GM10248 (cell line): Measurements from ENCODE around the gene SDCCAG8.

Source experiments
- CTCF ChIA-PET: fragments of 300-600 bp; sonication (Branson Sonifier 250); formaldehyde crosslinking; extraction: SDS; loops from one replicate; lab custom pipeline; 2021; ENCODE audit warnings: antibody characterized with exemption; lab: Yijun Ruan, JAX
- POLR2A ChIA-PET: fragments of 350-650 bp; sonication (Branson Sonifier 250); formaldehyde crosslinking; extraction: SDS; loops from one replicate; lab custom pipeline; 2020; ENCODE audit warnings: antibody characterized with exemption; lab: Yijun Ruan, JAX
- DNase-seq: peaks from one replicate; pipeline ENCODE4 v3.0.0; 2012; ENCODE audit errors: extremely low spot score
- TF ChIP-seq, protein P1 (sequence below): IDR thresholded peaks from 2 replicates; pipeline ENCODE4 v1.5.1; 2012; ENCODE audit warnings: mild to moderate bottlenecking, low read depth; ENCODE audit errors: extremely low read depth, missing control alignments, control extremely low read depth

Gene SDCCAG8

DNA sequence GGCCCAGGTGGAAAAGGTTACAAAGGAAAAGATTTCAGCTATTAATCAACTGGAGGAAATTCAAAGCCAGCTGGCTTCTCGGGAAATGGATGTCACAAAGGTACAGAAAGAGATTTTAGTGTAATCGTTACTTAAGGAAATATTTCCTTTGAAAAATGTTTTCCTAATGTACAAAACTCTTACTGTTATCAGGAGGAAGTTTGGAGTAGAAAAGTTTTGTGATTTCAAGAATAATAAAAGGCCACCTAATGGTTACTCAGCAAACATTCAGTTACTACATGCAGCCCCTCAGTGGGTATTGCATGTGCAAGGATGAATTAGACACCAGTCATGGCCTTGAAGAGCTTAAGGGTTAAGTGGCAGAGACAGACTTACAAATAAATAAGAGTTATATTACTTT lies 85.2 kb downstream of the SDCCAG8 start:
- POLR2A ChIA-PET = no interaction called here
- CTCF ChIA-PET = interaction anchor here (1.9 to 2.1 kb wide), 2 partner anchors 13 to 959 kb away, joined by 4 to 5 read pairs; no protein-coding TSS in a partner anchor
- no peak for DNase-seq
- TF ChIP-seq, protein P1, sequence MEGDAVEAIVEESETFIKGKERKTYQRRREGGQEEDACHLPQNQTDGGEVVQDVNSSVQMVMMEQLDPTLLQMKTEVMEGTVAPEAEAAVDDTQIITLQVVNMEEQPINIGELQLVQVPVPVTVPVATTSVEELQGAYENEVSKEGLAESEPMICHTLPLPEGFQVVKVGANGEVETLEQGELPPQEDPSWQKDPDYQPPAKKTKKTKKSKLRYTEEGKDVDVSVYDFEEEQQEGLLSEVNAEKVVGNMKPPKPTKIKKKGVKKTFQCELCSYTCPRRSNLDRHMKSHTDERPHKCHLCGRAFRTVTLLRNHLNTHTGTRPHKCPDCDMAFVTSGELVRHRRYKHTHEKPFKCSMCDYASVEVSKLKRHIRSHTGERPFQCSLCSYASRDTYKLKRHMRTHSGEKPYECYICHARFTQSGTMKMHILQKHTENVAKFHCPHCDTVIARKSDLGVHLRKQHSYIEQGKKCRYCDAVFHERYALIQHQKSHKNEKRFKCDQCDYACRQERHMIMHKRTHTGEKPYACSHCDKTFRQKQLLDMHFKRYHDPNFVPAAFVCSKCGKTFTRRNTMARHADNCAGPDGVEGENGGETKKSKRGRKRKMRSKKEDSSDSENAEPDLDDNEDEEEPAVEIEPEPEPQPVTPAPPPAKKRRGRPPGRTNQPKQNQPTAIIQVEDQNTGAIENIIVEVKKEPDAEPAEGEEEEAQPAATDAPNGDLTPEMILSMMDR = no peak

DNA sequence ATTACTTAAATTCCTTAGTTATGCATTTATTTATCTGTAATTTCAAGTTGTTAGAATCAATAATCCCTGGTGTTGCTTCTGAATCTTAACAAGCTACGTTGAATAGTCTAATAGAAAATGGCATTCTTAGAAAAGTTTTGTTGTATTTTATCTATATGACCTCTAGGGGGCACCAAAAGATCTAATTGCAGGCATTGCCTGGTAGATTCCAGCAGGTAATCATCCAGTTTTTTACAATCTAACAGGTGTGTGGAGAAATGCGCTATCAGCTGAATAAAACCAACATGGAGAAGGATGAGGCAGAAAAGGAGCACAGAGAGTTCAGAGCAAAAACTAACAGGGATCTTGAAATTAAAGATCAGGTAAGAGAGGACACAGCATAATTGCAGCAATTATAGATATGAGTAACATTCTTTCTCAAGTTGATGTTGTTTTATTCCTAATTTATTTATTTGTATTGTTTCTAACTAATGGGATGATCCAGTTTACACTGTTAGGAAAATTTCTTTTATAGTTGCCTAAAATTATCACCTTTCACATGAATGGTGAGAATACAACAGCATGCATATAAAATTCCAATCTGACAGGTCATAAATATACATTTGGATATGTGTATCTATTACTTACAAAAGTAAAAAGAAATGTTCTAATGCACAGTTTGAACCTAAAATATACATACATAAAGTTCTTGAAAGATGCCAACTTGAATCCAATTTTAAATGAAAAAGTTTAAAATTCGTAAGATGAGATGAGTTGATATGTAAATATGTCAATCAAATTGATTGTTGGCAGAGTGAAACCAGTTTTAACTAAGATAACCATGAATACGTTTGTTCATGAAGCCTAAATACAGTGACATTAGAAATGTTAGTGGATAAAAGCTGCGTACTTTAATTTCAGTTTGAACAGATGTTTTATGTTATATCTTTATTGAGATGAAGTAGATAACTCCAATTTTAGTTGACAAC lies 88.4 kb downstream of the SDCCAG8 start:
- DNase-seq = peak; percentile 47
- TF ChIP-seq, protein P1 = peak; percentile 48
- ChIA-PET POLR2A (no interaction called here), CTCF (interaction anchor here (0.7 to 3.1 kb wide), 34 partner anchors 8 to 955 kb away, joined by 3 to 24 read pairs (median 4); no protein-coding TSS in a partner anchor)

DNA sequence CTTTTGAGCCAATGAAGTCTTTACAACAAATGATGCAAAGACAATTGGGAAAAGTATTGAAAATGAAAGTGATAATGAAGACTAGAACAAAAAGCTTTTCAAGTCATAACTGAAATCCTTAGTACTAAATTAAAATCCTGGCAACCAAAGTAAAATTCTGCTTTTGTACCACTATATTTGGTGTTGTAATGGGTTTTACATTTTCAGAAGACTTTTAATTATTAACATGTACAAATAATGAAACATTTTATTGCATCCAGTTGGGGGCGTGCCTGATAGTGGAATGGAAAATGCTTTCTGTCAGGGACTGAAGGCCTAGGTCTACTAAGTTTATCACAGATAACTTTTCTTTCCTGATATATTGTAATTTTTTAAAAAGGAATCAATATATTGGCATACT lies 89.4 kb downstream of the SDCCAG8 start:
- CTCF ChIA-PET = interaction anchor here (1.0 to 2.2 kb wide), 2 partner anchors 41 to 64 kb away, joined by 3 to 12 read pairs; no protein-coding TSS in a partner anchor
- no peak for DNase-seq
- POLR2A ChIA-PET = no interaction called here
- TF ChIP-seq, protein P1 = peak; percentile 32

DNA sequence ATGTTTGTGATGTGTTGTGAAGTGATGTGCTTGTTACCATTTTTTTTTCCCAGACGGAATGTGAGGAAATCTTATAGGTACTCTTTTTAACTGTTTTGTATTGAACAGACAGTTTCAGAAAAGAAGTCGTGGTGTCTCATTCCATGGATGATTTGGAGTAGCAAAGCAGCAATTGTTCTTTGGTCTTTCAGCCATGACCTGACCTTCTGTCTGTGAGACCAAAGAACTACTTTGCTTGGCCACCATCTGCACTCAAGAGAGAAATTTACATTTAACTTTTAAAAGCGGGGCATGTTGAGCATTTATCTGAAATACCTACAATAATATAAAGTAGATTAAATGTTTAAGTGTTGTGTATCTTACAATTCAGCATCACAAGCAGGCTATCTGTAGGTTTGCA lies 90.2 kb downstream of the SDCCAG8 start:
- TF ChIP-seq, protein P1 = no peak
- ChIA-PET CTCF (no interaction called here), POLR2A (no interaction called here)
- no peak for DNase-seq

DNA sequence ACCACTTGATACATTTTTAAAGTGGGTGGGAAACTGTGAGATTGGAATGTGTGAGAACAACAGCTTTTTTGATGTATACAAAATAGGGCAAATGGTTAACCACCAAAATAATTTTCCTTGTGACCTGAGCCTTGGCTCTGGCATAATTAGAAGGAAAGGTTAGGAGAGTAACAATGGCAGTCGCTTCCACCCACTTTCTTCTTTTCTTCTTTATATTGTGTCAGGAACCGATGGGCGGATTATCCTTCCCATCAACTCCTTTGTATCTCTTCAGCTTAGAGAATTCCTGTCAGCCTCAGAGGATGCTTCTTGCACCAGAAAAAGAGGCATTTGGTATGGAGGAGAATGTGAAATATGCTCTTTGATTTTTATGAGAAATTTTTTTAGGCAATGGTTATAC lies 90.6 kb downstream of the SDCCAG8 start:
- TF ChIP-seq, protein P1 = no peak
- DNase-seq = no peak
- CTCF ChIA-PET = no interaction called here
- POLR2A ChIA-PET = no interaction called here

DNA sequence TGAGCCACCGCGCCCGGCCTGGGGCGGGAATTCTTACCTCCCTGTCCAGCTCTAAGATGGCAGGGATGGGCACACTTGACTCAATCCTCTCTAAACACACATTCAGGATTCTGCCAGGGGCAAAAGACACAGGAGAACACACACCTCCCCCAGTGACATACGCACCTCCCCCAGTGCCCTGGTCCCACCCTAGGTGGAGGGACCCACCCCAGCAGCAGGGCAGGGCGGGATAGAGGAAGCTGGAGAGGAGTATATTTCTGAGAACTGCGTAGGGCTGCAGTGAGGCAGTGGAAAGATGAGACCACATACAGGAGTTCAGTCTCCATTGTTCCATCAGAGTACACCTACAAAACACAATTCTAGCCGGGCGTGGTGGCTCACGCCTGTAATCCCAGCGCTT lies 92.5 kb downstream of the SDCCAG8 start:
- TF ChIP-seq, protein P1 = no peak
- ChIA-PET CTCF (interaction anchor here (1.0 kb wide), 1 partner anchor 9 kb away, joined by 3 read pairs; no protein-coding TSS in a partner anchor), POLR2A (no interaction called here)
- DNase-seq = no peak
